ENCODE data around the gene GAS2L2.

- TF ChIP-seq SP2 (IDR thresholded peaks at IDR 0.05; ENCODE audit: low read length) (no peak), POLR2A (IDR thresholded peaks at IDR 0.05; ENCODE audit: control extremely low read depth in 1 of 2, low read depth in 2 of 2, low read length in 2 of 2) (no peak), CEBPB (IDR thresholded peaks at IDR 0.05; ENCODE audit: low read depth, low read length) (no peak)
Observed at GRCh38 chr17:35736236-35736635, 16.8 kb downstream of the GAS2L2 start.
